ENCODE measurements around the gene ITGB4. TPM values are rescaled to one million over a fixed set of nuclear protein-coding genes. Genes with fewer than 3 reads are reported as not detected.

ITGB4 gene
- total RNA-seq, 1 donor from 2014 or later, result 3.1 TPM

DNA sequence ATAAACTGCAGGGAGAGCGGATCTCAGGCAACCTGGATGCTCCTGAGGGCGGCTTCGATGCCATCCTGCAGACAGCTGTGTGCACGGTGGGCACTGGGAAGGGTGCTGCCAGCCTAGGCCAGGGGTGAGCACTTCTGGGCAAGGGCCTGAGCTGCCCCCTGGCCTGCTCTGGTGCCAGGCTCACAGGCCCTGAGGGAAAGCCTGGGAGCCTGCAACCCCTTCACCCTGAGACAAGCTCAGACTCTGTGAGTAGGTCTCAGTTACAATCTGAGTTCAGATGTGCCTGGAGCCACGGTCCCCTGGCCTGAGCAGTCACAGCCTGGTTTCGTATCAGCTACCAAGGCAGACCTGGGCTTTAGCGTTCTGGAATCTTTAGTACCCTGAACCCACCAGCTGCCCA, 8.1 kb downstream of the ITGB4 start:
- H3K36me3 ChIP-seq (ENCODE audit: control insufficient read depth in 3 of 3, insufficient read depth in 3 of 3, low read length in 3 of 3), result no peaks in the 10 kb centered on the region

DNA sequence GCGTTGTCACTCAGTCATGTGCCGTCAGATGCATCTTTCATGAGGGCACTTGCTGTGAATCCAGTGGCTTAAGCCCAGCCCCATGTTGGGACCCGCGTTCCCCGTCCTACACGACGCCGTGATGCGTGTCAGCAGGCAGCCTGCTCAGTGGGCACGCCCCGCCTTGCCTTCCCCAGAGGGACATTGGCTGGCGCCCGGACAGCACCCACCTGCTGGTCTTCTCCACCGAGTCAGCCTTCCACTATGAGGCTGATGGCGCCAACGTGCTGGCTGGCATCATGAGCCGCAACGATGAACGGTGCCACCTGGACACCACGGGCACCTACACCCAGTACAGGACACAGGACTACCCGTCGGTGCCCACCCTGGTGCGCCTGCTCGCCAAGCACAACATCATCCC, 8.8 kb downstream of the ITGB4 start:
- Histone ChIP-seq H3K27me3 (ENCODE audit: control insufficient read depth in 3 of 3, insufficient read depth in 3 of 3, low read length in 3 of 3) (peaks cover 0 to 2% (median 0%) of the 10 kb centered on the region in 3 donors), H3K36me3 (ENCODE audit: control insufficient read depth in 3 of 3, insufficient read depth in 3 of 3, low read length in 3 of 3) (no peaks in the 10 kb centered on the region), H3K4me3 (ENCODE audit: low read length in 3 of 3) (no peak overlapping the region), H3K9ac (ENCODE audit: low read depth in 1 of 3, low read length in 3 of 3) (no peak overlapping the region), H3K4me1 (ENCODE audit: control insufficient read depth in 3 of 3, insufficient read depth in 3 of 3, low read length in 3 of 3) (no peaks in the 10 kb centered on the region), H3K9me3 (ENCODE audit: control insufficient read depth in 3 of 3, low read length in 3 of 3) (no peaks in the 10 kb centered on the region), H3K27ac (ENCODE audit: low read depth, low read length) (no peak overlapping the region)

More for the DNA sequence above, 8.1 kb downstream of the ITGB4 start:
- H3K27me3 ChIP-seq (ENCODE audit: control insufficient read depth in 3 of 3, insufficient read depth in 3 of 3, low read length in 3 of 3), result peaks cover 0 to 2% (median 0%) of the 10 kb centered on the region in 3 donors
- H3K9me3 ChIP-seq (ENCODE audit: control insufficient read depth in 3 of 3, low read length in 3 of 3), result no peaks in the 10 kb centered on the region
- H3K27ac ChIP-seq (ENCODE audit: low read depth, low read length), result no peak overlapping the region
- H3K9ac ChIP-seq (ENCODE audit: low read depth in 1 of 3, low read length in 3 of 3), result no peak overlapping the region
- no peak overlapping the region for H3K4me3 ChIP-seq (ENCODE audit: low read length in 3 of 3)
- H3K4me1 ChIP-seq (ENCODE audit: control insufficient read depth in 3 of 3, insufficient read depth in 3 of 3, low read length in 3 of 3), result no peaks in the 10 kb centered on the region

DNA sequence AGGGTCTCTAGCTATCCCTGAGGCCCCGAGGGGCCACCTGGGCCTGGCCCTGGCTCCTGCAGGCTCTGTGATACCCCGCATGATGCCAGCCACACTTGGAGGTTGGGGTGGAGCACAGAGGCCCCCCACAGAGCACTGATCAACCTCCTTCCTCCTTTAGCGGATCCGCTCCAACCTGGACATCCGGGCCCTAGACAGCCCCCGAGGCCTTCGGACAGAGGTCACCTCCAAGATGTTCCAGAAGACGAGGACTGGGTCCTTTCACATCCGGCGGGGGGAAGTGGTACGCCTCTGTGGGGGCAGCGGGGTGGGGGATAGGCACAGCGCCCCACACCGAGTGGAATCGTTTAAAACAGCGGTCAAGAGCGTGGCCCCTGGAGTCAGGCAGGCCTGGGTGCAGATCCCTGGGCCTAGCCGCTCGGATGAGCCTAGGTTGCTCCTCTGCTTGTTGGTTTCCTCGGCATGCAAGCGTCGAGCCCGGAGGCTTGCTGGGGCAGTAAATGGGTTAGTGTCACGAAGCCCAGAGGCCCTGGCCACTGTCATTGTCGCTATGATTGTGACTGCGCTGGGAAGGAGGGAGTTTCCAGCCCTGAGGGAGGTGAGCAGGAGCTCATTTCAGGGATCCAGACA, 9.9 kb downstream of the ITGB4 start:
- H3K4me1 ChIP-seq (ENCODE audit: control insufficient read depth in 3 of 3, insufficient read depth in 3 of 3, low read length in 3 of 3), result no peaks in the 10 kb centered on the region
- no peaks in the 10 kb centered on the region for H3K36me3 ChIP-seq (ENCODE audit: control insufficient read depth in 3 of 3, insufficient read depth in 3 of 3, low read length in 3 of 3)

DNA sequence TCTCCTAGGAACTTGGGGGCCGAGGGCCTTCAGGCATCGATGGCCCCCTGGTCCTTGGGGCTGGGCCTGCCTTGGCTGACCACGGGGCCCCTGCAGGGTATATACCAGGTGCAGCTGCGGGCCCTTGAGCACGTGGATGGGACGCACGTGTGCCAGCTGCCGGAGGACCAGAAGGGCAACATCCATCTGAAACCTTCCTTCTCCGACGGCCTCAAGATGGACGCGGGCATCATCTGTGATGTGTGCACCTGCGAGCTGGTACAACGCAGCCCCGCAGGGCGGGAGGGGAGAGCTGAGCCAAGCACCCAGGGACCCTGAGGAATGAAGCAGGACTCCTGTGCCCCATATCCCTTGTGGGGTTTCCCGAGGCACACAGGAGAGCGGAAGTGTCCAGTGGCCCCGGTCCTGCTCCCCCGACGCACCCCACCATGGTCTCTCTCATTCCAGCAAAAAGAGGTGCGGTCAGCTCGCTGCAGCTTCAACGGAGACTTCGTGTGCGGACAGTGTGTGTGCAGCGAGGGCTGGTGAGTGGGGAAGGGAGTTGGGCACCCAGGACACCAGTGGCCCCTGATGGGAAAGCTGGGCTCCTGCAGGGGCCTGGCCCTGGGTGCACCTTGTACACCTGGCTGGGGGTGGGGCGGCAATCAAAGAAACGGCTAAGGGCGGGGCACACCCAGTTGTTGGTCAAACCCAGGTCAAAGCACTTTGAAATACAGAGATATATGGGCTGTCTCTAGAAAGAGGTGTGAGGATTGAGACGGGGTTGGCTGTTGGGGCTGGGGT, 10.6 kb downstream of the ITGB4 start:
- H3K9me3 ChIP-seq (ENCODE audit: control insufficient read depth in 3 of 3, low read length in 3 of 3), result no peaks in the 10 kb centered on the region
- H3K27ac ChIP-seq (ENCODE audit: low read depth, low read length), result no peak overlapping the region
- H3K4me3 ChIP-seq (ENCODE audit: low read length in 3 of 3), result no peak overlapping the region
- no peaks in the 10 kb centered on the region for H3K36me3 ChIP-seq (ENCODE audit: control insufficient read depth in 3 of 3, insufficient read depth in 3 of 3, low read length in 3 of 3)
- no peaks in the 10 kb centered on the region for H3K27me3 ChIP-seq (ENCODE audit: control insufficient read depth in 3 of 3, insufficient read depth in 3 of 3, low read length in 3 of 3)
- H3K4me1 ChIP-seq (ENCODE audit: control insufficient read depth in 3 of 3, insufficient read depth in 3 of 3, low read length in 3 of 3), result no peaks in the 10 kb centered on the region
- H3K9ac ChIP-seq (ENCODE audit: low read depth in 1 of 3, low read length in 3 of 3), result no peak overlapping the region

More for the DNA sequence above, 9.9 kb downstream of the ITGB4 start:
- Histone ChIP-seq H3K4me3 (ENCODE audit: low read length in 3 of 3) (no peak overlapping the region), H3K9me3 (ENCODE audit: control insufficient read depth in 3 of 3, low read length in 3 of 3) (no peaks in the 10 kb centered on the region), H3K27ac (ENCODE audit: low read depth, low read length) (no peak overlapping the region), H3K27me3 (ENCODE audit: control insufficient read depth in 3 of 3, insufficient read depth in 3 of 3, low read length in 3 of 3) (no peaks in the 10 kb centered on the region), H3K9ac (ENCODE audit: low read depth in 1 of 3, low read length in 3 of 3) (no peak overlapping the region)

DNA sequence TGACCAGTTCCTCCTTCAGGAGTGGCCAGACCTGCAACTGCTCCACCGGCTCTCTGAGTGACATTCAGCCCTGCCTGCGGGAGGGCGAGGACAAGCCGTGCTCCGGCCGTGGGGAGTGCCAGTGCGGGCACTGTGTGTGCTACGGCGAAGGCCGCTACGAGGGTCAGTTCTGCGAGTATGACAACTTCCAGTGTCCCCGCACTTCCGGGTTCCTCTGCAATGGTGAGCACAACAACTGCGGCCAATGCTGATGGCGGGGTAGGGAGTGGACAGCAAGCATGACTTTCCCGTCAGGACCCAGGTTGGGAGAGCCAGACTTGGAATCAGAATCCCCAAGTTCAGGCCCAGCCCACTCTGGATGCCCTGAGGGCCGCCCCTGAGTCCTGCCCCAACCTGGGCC, 12.2 kb downstream of the ITGB4 start:
- no peaks in the 10 kb centered on the region for H3K9me3 ChIP-seq (ENCODE audit: control insufficient read depth in 3 of 3, low read length in 3 of 3)
- H3K36me3 ChIP-seq (ENCODE audit: control insufficient read depth in 3 of 3, insufficient read depth in 3 of 3, low read length in 3 of 3), result peaks cover 0 to 2% (median 0%) of the 10 kb centered on the region in 3 donors
- H3K4me1 ChIP-seq (ENCODE audit: control insufficient read depth in 3 of 3, insufficient read depth in 3 of 3, low read length in 3 of 3), result no peaks in the 10 kb centered on the region
- H3K9ac ChIP-seq (ENCODE audit: low read depth in 1 of 3, low read length in 3 of 3), result no peak overlapping the region
- H3K27ac ChIP-seq (ENCODE audit: low read depth, low read length), result no peak overlapping the region
- no peak overlapping the region for H3K4me3 ChIP-seq (ENCODE audit: low read length in 3 of 3)
- peaks cover 0 to 3% (median 0%) of the 10 kb centered on the region in 3 donors for H3K27me3 ChIP-seq (ENCODE audit: control insufficient read depth in 3 of 3, insufficient read depth in 3 of 3, low read length in 3 of 3)

DNA sequence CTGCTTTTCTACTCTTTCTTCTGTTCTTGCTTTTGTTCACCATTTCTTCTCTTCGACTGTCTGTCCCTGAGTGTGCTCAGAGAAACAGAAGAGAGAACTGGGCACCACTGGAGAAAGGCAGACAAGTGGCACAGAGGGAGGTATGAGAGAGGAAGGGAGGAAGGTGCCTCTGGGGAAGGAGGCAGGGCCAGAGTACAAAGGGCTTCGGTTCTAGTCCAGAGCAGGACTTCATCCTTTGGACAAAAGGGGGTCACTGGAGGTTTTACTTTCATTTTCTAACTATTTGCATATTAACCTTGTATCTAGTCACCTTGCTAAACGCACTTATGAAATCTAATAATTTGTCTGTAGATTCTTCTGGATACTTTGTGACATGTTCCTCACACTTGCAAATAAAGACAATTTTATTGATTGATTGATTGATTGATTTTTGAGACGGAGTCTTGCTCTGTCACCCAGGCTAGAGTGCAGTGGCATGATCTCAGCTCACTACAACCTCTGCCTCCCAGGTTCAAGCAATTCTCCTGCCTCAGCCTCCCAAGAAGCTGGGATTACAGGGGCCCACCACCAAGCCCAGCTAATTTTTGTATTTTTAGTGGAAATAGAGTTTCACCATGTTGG, 13.5 kb downstream of the ITGB4 start:
- no peak overlapping the region for H3K9ac ChIP-seq (ENCODE audit: low read depth in 1 of 3, low read length in 3 of 3)
- H3K4me3 ChIP-seq (ENCODE audit: low read length in 3 of 3), result no peak overlapping the region
- peaks cover 0 to 3% (median 0%) of the 10 kb centered on the region in 3 donors for H3K27me3 ChIP-seq (ENCODE audit: control insufficient read depth in 3 of 3, insufficient read depth in 3 of 3, low read length in 3 of 3)
- H3K27ac ChIP-seq (ENCODE audit: low read depth, low read length), result no peak overlapping the region
- H3K9me3 ChIP-seq (ENCODE audit: control insufficient read depth in 3 of 3, low read length in 3 of 3), result no peaks in the 10 kb centered on the region
- peaks cover 0 to 2% (median 0%) of the 10 kb centered on the region in 3 donors for H3K36me3 ChIP-seq (ENCODE audit: control insufficient read depth in 3 of 3, insufficient read depth in 3 of 3, low read length in 3 of 3)
- no peaks in the 10 kb centered on the region for H3K4me1 ChIP-seq (ENCODE audit: control insufficient read depth in 3 of 3, insufficient read depth in 3 of 3, low read length in 3 of 3)

DNA sequence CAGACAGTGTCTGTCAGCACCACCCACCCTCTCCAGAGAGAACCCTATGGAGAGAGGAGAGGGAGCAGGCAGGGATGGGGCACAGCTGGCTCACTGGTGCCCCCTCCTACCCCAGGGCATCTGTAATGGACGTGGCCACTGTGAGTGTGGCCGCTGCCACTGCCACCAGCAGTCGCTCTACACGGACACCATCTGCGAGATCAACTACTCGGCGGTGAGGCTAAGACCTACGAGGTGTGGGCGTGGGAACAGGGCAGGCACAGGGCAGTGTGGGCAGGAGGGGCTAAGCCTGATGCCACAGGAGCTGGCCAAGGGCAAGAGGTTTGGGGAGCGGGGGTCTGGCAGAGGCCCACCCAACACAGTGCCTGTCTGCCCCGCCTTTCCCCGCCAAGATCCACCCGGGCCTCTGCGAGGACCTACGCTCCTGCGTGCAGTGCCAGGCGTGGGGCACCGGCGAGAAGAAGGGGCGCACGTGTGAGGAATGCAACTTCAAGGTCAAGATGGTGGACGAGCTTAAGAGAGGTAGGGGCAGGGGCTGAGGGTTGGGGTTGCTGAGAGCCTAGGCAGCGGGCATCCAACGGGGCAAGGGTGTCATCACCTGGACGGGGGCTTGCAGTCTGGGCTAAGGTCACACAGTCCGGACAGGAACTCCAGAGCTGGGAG, 15.0 kb downstream of the ITGB4 start:
- peaks cover 0 to 10% (median 3%) of the 10 kb centered on the region in 3 donors for H3K27me3 ChIP-seq (ENCODE audit: control insufficient read depth in 3 of 3, insufficient read depth in 3 of 3, low read length in 3 of 3)
- H3K27ac ChIP-seq (ENCODE audit: low read depth, low read length), result no peak overlapping the region
- H3K4me3 ChIP-seq (ENCODE audit: low read length in 3 of 3), result no peak overlapping the region
- H3K9ac ChIP-seq (ENCODE audit: low read depth in 1 of 3, low read length in 3 of 3), result no peak overlapping the region
- no peaks in the 10 kb centered on the region for H3K4me1 ChIP-seq (ENCODE audit: control insufficient read depth in 3 of 3, insufficient read depth in 3 of 3, low read length in 3 of 3)
- peaks cover 0 to 5% (median 0%) of the 10 kb centered on the region in 3 donors for H3K36me3 ChIP-seq (ENCODE audit: control insufficient read depth in 3 of 3, insufficient read depth in 3 of 3, low read length in 3 of 3)
- no peaks in the 10 kb centered on the region for H3K9me3 ChIP-seq (ENCODE audit: control insufficient read depth in 3 of 3, low read length in 3 of 3)

DNA sequence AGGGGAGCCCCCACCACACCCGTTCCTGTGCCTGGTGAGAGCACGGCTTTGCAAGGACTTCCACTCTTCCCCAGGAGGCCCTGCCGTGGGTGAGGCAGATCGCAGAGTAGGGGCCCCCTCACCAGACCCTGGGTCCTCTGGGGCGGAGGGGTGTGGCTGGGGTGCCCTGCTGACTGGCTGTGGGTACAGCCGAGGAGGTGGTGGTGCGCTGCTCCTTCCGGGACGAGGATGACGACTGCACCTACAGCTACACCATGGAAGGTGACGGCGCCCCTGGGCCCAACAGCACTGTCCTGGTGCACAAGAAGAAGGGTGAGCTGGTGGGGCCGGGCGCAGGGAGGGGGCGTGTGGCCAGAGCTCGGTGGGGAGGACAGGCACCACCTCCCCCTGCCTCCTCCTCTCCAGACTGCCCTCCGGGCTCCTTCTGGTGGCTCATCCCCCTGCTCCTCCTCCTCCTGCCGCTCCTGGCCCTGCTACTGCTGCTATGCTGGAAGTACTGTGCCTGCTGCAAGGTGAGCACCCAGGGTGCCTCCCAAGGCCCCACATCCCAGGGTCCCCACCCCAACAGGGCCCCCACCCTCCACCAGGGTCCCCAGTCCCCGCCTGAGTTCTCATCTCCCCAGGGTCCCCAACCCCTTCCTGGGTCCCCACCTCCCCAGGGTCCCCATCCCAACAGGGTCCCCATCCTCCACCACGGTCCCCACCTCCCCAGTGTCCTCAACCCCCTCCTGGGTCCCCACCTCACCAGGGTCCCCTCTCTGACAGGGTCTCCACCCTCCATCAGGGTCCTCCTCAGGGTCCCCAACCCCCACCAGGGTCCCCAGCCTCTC, 16.1 kb downstream of the ITGB4 start:
- H3K9ac ChIP-seq (ENCODE audit: low read depth in 1 of 3, low read length in 3 of 3), result no peak overlapping the region
- H3K27ac ChIP-seq (ENCODE audit: low read depth, low read length), result no peak overlapping the region
- no peaks in the 10 kb centered on the region for H3K4me1 ChIP-seq (ENCODE audit: control insufficient read depth in 3 of 3, insufficient read depth in 3 of 3, low read length in 3 of 3)

DNA sequence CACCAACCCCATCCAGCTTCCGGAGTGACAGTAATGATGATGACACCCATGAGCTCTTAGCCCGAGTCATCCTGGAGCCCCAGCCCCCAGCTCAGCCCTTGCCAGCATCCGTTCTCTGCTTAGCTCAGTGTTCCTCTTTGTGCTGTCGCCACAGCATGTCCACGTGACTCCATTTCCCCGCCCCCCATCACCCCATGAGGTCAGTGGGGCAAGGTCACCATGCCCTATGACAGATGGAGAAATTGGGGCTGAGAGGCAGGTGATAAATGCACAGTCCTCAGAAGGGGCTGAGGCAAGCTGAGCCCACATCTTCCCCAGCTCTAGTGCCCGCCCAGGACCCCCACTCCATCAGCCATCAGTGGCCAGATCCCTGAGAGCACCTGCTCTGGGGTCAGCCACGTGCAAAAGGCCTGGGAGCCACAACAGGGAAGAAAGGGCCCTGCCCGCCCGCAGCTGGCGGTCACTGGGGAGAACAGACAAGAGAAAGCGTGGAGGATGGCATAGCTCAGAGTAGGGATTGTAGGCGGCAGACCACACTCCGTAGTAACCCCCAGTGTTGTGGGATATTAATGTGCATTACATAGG, 17.1 kb downstream of the ITGB4 start:
- Histone ChIP-seq H3K9me3 (ENCODE audit: control insufficient read depth in 3 of 3, low read length in 3 of 3) (no peaks in the 10 kb centered on the region), H3K36me3 (ENCODE audit: control insufficient read depth in 3 of 3, insufficient read depth in 3 of 3, low read length in 3 of 3) (peaks cover 0 to 5% (median 0%) of the 10 kb centered on the region in 3 donors), H3K9ac (ENCODE audit: low read depth in 1 of 3, low read length in 3 of 3) (no peak overlapping the region), H3K4me3 (ENCODE audit: low read length in 3 of 3) (no peak overlapping the region), H3K4me1 (ENCODE audit: control insufficient read depth in 3 of 3, insufficient read depth in 3 of 3, low read length in 3 of 3) (no peaks in the 10 kb centered on the region), H3K27ac (ENCODE audit: low read depth, low read length) (no peak overlapping the region), H3K27me3 (ENCODE audit: control insufficient read depth in 3 of 3, insufficient read depth in 3 of 3, low read length in 3 of 3) (peaks cover 0 to 11% (median 3%) of the 10 kb centered on the region in 3 donors)

More for the DNA sequence above, 16.1 kb downstream of the ITGB4 start:
- Histone ChIP-seq H3K9me3 (ENCODE audit: control insufficient read depth in 3 of 3, low read length in 3 of 3) (no peaks in the 10 kb centered on the region), H3K4me3 (ENCODE audit: low read length in 3 of 3) (no peak overlapping the region), H3K27me3 (ENCODE audit: control insufficient read depth in 3 of 3, insufficient read depth in 3 of 3, low read length in 3 of 3) (peaks cover 0 to 11% (median 3%) of the 10 kb centered on the region in 3 donors), H3K36me3 (ENCODE audit: control insufficient read depth in 3 of 3, insufficient read depth in 3 of 3, low read length in 3 of 3) (peaks cover 0 to 5% (median 0%) of the 10 kb centered on the region in 3 donors)
